Type B pancreatic cell (in vitro differentiated cells): ENCODE results near the gene MAD1L1. TPM values are rescaled to one million over a fixed set of nuclear protein-coding genes. Genes with fewer than 3 reads are reported as not detected.

ENCODE experiments used
- DNase-seq: peaks from one replicate; pipeline ENCODE4 v3.0.0; 2021; ENCODE audit warnings: mixed read lengths; ENCODE audit not compliant: unreplicated experiment; ENCODE audit errors: extremely low spot score
- H3K27ac Mint-ChIP-seq: 2 replicates; pipeline ENCODE4 v1.8.0; 2021; ENCODE audit warnings: mild to moderate bottlenecking, mixed read lengths
- H3K27me3 Mint-ChIP-seq: 2 replicates; pipeline ENCODE4 v1.8.0; 2021; ENCODE audit warnings: mixed read lengths
- H3K36me3 Mint-ChIP-seq: 2 replicates; pipeline ENCODE4 v1.8.0; 2021; ENCODE audit warnings: mixed read lengths
- H3K4me1 Mint-ChIP-seq: one replicate; pipeline ENCODE4 v1.8.0; 2021; ENCODE audit warnings: mixed read lengths; ENCODE audit not compliant: unreplicated experiment
- H3K4me3 Mint-ChIP-seq: 2 replicates; pipeline ENCODE4 v1.8.0; 2021; ENCODE audit warnings: mild to moderate bottlenecking, mixed read lengths
- H3K9me3 Mint-ChIP-seq: 2 replicates; pipeline ENCODE4 v1.8.0; 2021; ENCODE audit warnings: mixed read lengths
- total RNA-seq: library from RNA; stranded (reverse); gene quantifications from 2 replicates; pipeline ENCODE4 v1.2.1, GENCODE V29; 2021; ENCODE audit warnings: low replicate concordance
- TF ChIP-seq, protein P1 (sequence below): fragments of 200-600 bp; sonication (generic); conservative IDR thresholded peaks from 2 replicates; pipeline ENCODE4 v1.5.0; 2021; ENCODE audit warnings: antibody characterized with exemption, mild to moderate bottlenecking

Gene MAD1L1
- total RNA-seq, 1 donor from 2014 or later, result 40.7 TPM

DNA sequence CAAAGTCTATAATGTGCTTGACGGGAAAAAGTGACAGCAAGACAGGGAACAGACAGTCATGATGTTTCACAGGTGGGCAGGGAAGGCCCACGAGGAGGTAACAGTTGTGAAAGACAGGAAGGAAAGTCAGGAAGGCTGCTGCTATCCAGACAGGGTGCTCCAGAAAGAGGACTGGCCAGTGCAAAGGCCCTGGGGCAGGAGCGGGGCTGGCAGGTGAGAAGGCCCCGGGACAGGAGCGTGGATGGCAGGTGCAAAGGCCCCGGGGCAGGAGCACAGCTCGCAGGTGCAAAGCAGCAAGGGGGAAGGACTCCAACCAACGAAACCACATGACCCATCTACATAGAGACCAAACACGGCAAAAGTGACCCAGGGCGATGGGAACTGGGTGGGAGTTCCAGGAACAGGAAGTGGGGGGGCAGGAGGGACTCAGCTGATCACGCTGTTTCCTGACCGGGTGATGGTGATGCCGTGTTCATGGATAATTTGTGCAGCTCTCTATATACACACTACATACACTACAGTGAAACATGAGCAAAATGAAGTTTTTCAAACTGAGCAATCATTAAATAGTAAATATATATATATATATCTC is 138.2 kb downstream of the MAD1L1 start:
- Mint-ChIP-seq H3K36me3 (peaks cover 8% of the 10 kb centered on the region), H3K27ac (no peak overlapping the region), H3K27me3 (no peaks in the 10 kb centered on the region), H3K4me1 (peaks cover 5% of the 10 kb centered on the region), H3K4me3 (no peak overlapping the region), H3K9me3 (peaks cover 8% of the 10 kb centered on the region)
- DNase-seq, result no peak
- TF ChIP-seq, protein P1, sequence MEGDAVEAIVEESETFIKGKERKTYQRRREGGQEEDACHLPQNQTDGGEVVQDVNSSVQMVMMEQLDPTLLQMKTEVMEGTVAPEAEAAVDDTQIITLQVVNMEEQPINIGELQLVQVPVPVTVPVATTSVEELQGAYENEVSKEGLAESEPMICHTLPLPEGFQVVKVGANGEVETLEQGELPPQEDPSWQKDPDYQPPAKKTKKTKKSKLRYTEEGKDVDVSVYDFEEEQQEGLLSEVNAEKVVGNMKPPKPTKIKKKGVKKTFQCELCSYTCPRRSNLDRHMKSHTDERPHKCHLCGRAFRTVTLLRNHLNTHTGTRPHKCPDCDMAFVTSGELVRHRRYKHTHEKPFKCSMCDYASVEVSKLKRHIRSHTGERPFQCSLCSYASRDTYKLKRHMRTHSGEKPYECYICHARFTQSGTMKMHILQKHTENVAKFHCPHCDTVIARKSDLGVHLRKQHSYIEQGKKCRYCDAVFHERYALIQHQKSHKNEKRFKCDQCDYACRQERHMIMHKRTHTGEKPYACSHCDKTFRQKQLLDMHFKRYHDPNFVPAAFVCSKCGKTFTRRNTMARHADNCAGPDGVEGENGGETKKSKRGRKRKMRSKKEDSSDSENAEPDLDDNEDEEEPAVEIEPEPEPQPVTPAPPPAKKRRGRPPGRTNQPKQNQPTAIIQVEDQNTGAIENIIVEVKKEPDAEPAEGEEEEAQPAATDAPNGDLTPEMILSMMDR, result no peak

DNA sequence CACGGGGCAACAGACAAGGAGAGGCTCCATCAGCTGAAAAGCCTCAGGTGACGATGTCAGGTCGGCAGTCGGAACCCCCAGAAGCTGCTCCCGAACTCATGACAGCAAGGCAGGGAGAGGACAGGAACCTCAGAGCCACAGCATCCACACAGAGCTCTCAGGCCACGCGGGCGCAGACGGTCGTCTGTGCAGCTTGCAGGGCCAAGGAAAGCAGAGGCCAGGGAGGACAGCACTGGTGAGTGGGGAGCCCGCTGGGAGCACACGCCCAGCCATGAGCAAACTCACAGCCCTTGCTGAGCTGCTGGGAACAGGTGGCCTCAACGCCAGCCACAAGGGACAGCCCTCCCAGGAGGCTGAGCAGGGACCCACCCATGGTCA is 138.9 kb downstream of the MAD1L1 start:
- TF ChIP-seq, protein P1, result no peak
- DNase-seq, result no peak
- no peak overlapping the region for H3K27ac Mint-ChIP-seq

DNA sequence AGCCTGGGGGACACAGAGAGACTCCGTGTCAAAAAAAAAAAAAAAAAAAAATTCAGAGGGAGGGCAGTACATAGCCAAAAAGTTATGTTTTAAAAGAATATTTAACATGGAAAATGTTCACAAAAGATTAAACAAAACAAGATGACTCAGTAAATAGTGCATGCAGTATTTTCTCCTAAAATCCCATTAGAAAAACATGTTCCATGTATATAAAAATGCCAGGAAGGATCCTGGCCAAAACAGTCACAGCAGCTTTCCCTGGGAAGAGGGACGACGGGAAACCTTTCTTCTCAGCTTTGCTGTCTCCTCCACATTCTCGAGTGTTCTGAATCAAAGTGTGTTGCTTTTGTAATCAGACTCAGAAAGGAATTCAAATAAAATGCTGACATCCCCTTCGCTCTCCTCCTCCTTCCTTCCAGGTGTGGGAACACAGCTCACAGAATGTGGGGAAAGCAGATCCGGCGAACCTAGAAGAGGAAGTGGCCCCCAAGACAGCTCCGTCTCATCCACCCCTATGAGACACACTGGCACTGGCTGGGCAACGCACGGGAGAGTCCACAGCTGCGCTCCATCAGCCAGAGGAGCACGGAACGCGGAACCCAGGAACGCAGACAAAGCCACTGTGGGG is 139.4 kb downstream of the MAD1L1 start:
- H3K27me3 Mint-ChIP-seq, result no peaks in the 10 kb centered on the region
- H3K4me3 Mint-ChIP-seq, result no peak overlapping the region
- peaks cover 8% of the 10 kb centered on the region for H3K9me3 Mint-ChIP-seq
- peaks cover 4% of the 10 kb centered on the region for H3K4me1 Mint-ChIP-seq
- H3K27ac Mint-ChIP-seq, result no peak overlapping the region
- H3K36me3 Mint-ChIP-seq, result peaks cover 8% of the 10 kb centered on the region
- TF ChIP-seq, protein P1, result no peak
- DNase-seq, result no peak

More for the DNA sequence above, 138.9 kb downstream of the MAD1L1 start:
- H3K36me3 Mint-ChIP-seq, result peaks cover 8% of the 10 kb centered on the region
- peaks cover 8% of the 10 kb centered on the region for H3K9me3 Mint-ChIP-seq
- peaks cover 4% of the 10 kb centered on the region for H3K4me1 Mint-ChIP-seq
- H3K4me3 Mint-ChIP-seq, result no peak overlapping the region
- no peaks in the 10 kb centered on the region for H3K27me3 Mint-ChIP-seq

DNA sequence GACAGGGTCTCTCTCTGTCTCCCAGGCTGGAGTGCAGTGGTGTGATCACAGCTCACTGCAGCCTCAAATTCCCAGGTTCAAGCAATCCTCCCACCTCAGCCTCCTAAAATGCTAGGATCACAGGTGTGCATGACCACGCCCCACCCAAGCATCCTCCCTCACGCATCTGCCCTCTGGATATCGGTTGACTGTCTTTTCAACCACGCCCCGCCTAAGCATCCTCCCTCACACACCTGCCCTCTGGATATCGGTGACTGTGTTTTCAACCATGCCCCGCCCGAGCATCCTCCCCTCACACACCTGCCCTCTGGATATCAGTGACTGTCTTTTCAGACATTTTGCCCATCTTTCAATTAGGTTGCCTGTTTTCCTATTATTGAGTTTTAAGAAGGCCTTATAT is 140.5 kb downstream of the MAD1L1 start:
- no peak overlapping the region for H3K27ac Mint-ChIP-seq
- no peak for DNase-seq
- H3K27me3 Mint-ChIP-seq, result no peaks in the 10 kb centered on the region
- peaks cover 8% of the 10 kb centered on the region for H3K9me3 Mint-ChIP-seq
- no peak overlapping the region for H3K4me3 Mint-ChIP-seq
- peaks cover 8% of the 10 kb centered on the region for H3K36me3 Mint-ChIP-seq
- H3K4me1 Mint-ChIP-seq, result peaks cover 4% of the 10 kb centered on the region
- TF ChIP-seq, protein P1, result no peak

DNA sequence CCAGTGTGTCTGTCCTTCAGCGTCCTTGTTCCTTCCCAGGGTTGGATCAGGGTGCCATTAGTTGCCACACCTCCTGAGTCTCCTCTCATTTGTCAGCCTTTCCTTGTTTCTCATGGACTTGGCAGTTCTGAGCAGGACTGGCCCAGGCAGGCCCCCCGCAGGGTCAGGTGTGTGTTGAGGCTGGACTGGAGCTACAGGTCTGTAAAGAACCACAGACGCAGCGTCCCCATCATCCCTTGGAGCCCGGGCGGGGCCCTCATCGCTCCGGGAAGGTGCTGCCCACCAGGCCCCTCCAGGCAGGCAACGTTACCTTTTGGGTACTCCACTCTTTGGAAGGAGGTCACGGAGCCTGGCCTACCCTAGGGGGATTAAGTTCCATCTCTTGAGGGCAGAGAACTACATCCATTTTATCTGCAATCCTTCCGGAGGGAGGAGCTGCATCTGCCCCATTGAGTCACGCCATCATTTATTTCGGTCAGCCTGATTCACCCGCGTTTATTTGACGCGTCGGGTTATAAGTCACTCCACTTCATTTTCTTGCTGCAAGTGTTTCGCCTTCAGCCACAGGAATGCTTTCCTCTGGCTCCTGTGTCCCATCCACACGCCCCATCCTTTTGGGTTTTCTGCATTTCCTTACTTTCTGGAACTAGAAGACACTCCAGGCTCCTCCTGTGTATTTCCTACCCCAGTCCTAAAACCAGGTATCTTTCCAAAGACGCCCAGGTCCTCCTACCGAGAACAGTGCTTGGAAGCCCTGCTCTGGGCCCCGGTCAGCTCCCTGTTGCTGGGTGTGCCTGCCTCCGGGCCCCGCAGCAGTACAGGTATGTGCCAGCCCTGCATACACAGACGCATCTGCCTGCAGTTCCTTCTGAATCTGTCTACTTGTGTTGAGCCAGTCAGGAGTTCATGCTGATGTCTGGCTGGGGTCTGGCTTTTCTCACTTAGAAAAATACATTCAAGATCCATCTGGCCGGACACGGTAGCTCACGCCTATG is 141.9 kb downstream of the MAD1L1 start:
- TF ChIP-seq, protein P1, result no peak

More for the DNA sequence above, 141.9 kb downstream of the MAD1L1 start:
- Mint-ChIP-seq H3K27ac (peak overlapping the region; percentile 80), H3K4me3 (no peak overlapping the region), H3K4me1 (peaks cover 4% of the 10 kb centered on the region), H3K36me3 (peaks cover 8% of the 10 kb centered on the region), H3K27me3 (no peaks in the 10 kb centered on the region), H3K9me3 (peaks cover 8% of the 10 kb centered on the region)
- DNase-seq, result no peak
